NCI-H345 treated with DMSO at 0.1 percent for 48 hours (cell line): ENCODE measurements around the gene ZAR1L.

ENCODE experiments used
- DNase-seq: peaks from one replicate; lab custom pipeline; 2025; ENCODE audit not compliant: unreplicated experiment; lab: John Stamatoyannopoulos, UW

Gene ZAR1L

DNA sequence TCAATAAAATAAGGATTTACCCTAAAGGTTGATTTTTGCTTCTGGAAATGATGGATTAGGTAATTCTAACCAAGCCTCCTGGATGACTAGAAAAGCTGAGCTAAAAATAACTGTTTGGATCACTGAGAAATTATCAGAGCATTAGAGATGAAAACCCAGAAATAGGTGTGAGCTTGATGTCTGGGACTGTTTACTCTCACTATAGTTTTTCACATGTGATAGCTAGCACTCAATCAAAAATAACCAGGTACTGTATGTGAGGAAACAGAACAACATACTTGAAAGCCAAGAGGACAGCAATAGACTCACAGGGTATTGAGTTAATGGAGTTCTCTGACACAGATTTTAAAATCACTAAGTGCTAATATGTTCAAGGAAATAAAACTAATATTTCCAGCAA, 9.5 kb downstream of the ZAR1L start:
- DNase-seq = no peak

DNA sequence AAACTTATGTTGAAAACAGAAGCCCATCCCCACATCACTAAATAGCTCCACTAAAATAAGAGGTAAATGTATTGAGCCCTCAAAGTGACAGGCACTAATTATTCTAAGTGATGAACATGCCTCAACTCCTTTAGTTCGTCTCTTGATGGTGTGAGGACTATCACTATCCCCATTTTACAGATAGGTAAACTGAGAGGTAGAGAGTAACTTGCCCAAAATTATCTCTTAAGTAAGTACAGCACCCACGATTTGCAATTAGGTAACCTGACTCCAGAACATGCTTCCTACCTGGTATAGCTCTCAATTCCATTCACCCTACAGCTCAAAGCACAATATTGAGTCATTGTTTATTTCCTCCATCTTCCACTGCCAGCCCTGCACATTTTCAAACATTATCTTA, 12.7 kb downstream of the ZAR1L start:
- no peak for DNase-seq

DNA sequence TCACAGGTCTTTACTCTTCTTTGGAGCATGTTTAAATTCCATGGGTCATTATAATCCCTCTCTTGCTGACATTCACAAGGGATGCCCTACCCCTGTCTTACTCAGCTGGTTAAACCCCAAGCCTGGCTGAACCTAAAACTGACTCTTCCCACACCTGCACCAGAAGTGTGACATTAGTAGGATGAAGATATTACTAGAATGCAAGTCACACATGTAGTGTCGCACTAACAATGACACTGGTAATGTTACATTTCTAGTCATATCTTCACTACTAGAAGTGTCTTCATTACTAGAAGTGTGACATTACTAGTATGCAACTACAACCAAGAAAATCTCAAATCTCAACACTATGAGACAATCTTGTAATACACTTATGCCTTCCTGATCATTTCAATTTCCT, 14.2 kb downstream of the ZAR1L start:
- no peak for DNase-seq

DNA sequence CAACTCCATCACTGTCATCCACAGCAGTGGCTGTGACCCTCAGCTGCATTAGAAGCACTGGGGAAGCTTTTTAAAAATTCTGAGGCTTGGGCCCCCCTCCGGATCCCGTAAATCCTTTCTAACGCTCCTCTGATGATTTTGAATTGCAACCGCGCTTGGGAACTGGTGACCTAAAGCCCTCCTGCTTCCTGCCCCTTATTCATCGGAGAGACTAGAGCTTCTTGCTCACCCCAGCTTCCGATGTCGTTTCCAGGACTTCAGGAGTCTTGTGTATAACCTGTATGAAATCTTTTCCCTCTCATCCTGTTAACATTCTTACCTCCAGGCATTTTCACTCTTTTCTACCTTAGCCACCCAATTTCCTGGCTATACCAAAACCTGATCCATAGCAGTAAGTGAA, 14.8 kb downstream of the ZAR1L start:
- no peak for DNase-seq

DNA sequence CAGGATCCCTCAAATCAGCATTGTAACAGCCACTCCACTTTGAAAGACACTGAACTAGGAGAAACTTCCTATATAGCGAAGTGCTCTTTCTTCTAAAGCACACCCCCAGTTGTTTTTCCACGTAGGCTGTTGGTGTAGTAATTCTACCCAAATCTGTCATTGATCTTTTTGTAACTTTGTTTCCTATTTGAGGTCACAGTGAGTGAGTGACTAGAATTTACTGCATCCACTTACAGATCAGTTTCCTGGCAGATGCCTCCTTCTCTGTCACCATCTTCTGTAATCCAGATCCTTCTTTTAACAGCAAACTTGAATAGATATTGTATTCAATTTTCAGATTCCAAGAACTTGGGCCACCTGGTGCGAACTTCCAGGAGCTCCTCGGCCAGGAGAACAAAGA, 15.3 kb downstream of the ZAR1L start:
- DNase-seq = no peak

DNA sequence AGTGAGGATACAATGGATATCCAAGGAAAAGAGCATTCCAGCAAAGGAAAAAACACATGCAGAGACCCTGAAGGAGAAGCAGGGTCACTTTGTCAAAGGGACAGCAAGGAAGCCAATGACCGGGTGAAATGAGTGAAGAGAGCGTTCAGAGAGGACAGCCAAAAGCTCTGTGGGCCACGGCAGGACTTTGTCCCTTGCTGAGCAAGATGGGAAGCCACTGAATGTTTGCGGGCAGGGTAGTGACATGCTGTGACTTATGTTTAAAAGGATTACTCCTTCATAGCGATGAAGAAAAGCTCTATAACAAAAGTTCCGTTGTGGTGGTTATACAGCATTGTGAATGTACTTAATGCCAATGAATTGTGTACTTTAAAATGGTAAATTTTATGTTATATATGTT, 16.5 kb downstream of the ZAR1L start:
- DNase-seq = no peak

DNA sequence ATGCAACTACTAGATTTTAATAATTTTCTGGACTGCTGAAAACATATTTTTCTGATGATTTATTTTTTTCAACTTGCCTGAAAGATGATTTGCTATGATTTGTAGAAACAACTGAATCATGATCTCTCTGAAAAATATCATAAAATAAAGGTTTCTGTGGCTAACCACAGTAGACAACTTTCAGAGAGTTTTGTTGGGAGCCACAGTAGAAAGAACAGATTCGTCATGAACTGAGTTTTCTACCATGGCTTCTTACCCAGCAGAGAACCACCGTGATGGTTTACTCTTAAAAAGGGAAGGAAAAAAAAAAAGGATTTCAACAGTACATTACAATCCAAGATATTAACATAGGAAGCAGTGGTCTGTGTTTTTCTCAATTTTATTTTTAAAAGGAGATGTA, 18.0 kb downstream of the ZAR1L start:
- DNase-seq = no peak

DNA sequence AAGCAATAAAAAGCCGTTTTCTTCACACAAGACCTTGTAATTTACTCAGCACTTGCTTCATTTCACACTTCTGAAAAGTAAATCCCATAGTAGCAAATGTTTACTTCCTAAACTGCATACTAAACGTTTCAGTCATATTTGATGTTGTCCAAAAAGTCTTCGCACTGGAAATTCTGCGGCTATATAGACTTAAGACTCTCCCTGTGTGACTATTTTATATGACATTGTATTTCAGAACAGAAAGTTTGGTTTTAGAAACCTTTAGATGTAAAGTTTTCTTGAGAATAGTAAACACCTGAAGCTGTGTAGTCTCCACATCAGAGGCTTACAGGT, 29.6 kb downstream of the ZAR1L start:
- DNase-seq = no peak

DNA sequence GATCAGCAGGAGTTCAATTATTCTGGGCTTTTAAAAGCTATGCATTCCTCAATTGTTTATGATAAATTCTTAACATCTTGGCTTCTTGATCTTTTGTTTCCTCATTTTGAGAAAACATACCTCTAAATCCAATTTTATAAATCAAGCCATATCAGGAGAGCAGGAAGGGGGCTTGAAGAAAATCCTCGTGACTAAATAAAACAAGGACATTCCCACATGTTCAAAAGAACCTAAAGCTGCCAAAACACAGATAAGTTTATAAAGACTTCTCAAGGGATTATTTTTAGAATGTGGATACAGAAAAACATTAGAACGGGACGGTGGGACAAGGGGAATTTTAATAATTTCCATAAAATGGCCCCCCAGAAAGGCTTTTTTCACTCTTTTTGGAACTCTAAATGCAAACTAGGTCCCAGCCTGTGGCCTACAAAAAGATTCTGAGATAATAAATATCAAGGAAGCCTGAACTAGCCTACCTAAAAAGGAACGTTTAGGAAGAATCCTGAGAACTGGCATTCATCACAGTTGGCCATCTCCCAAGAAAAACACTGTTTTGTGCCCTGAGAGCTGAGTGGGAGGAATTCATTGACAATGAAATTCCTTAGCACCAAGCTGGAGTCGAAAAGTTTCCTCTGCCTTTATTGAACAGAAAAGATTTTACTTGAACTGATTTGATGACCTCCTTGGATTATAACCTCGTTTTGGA, 30.1 kb downstream of the ZAR1L start:
- DNase-seq = no peak

DNA sequence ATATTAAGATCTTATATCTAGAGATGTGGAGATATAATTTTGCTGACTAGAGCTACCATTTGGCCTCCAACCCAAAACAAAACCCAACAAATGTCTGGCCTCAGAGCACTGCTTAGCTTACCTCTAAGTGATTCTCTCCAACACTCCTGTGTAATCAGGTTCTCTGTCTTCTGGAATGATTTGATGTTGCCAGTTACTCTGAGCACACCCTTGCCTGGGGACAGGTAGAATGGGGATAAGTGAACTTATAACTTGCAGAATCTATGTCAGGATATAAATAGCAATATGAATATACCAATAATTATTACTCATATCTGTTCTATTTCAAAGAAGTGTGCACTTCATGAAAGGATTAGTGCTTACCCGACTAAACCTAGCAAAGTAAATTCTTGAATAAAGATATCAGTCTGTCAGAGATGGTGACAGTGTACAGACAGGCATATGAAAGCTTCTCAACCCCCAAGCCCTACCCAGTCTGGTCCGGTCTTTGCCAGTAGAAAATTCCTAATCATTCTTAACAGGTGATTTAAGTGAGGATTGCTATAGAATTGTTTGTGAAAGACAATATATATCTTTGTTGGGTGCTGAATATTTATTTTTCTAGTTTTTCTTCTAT, 33.0 kb downstream of the ZAR1L start:
- no peak for DNase-seq

DNA sequence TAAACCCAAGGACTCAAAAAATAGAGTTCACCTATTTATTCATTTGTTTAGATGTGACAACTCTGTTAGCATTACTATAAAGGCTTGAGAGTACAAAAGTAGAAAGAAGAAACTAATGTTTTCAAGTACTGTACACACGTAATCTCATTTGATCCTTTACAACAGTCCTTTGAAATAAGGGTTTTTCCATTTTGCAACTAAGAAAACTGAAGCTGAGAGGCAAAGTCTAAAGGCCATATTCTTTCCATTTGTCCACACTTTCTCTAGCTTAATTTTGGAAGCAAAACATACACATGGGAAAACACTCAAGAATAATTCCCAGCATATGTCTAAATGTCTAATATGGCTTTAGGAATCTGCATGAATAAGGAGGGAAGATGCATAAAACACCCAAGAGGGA, 34.1 kb downstream of the ZAR1L start:
- DNase-seq = no peak

DNA sequence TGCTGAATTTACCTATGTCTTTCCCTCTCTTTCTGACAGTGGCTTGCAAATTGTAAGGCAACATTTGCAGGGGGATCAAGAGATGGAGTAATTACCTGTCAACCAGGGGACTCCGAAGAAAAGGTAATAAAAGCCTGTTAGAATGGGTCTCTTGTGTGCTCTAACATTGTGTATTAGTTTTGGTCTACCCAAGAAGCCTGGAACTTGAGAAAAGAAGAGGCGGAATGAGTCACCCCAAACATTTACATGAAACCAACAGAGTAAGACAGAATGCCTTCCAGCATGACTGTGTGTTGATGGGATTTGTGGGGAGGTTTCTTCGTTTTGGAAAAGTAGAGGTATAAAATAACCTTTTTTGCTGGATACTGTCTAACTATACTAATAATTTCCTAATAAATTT, 36.7 kb downstream of the ZAR1L start:
- no peak for DNase-seq

DNA sequence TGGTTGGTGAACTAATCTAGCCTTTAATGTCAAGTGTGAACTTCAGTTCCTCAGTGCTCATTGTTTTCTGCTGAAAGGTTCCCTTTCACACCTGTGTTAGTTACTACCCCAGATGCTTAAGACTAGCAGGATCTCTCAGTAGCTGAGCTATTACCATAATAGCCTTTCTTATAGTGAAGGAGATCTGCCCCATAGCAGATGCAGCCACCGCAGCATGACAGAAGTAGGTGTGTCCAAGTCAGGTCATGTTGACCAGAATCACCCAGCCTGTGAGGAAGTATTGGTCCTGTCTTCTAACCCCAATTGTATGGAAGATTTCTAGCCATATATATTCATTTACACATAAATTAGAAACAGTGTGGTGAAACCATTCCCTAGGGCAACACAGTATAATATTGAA, 37.3 kb downstream of the ZAR1L start:
- DNase-seq = no peak

DNA sequence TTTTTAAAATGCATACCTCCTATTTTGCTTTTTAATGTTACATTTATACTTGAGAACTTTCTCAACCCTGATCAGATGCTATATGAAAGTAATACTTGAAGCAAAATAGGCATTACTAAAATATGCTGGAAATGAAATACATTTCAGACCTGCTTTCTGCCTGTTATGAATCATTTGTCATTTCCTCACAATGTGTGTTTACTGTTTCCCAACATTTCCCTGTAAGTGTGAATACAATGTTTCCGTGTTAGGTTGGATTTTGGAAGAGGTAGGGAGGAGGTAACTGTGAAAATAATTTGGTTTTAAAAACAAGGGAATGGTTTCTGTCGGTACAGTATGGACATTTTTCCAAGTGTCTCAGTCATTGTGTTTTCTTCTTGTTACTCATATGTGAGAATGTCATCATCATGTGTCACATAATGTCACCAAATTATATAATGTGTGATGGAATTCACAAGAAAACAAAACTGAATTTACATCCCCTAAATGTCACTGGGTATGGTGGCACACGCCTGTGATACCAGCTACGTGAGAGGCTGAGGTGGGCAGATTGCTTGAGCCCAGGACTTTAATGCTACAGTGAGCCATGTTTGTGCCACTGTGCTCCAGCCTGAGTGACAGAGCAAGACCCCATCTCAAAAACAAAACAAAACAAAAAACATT, 43.0 kb downstream of the ZAR1L start:
- no peak for DNase-seq

DNA sequence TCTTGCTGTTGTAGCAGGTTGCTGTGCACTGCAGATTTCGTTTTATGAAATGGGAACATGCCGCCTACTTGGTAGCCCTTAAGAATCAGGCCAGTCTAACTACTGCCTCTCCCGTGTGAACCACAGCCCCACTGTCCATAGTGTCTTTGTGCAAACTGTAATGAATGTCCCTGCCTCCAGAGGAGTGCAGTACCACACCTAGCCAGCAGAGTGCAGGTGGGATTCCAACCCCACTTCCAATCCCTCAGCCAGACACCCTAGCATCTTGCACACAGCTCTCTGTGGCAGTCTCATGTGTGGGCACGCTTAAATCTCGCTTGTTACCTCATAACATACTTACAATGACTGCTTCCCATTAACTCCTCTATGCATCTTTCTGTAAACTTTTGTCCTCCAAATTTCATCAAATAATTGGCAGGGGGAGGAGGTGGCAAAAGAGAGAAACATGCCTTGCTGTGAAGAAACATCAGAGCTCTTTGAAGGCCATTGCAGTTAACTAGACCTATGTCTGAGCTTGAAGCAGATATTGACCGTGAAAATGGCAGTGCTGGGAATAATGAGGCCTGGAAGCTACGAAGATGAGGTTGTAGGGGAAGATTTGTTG, 47.2 kb downstream of the ZAR1L start:
- no peak for DNase-seq

DNA sequence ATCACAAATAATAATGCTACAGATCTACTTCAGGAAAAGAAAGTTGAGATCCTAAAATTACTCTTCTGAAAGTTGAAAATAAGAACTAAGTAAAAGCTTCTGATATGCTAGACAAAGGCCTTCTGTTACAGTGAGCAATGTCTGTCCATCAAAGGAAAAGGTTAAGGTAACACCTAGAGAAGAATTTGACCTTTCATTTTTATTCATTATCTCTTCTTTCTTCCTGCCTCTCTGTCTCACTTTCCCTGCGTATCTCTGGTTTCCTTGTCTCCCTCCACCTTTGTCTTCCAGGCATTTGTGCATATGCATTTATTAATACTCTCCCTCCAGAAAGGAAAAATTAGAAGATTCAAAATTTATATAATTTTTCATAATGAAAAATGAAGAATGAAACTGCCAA, 49.0 kb downstream of the ZAR1L start:
- DNase-seq = no peak

DNA sequence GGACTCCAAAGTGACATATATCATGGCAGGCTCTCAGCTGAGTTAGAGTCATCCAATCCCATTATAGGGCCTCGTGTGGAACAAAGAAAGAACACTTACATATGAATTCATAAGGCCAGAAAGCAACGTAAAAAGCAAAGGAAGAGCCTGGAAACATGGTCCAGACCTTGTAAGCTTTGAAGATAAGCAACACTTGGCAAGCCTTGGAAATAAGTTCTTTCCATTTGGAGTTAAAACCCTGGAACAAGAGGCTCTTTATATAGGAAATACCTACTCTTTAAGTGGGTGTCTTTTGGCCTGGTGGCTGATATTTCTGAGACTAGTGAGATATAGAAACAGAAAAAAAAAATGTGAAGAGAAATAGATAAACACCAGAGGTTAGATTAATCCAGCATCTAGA, 49.4 kb downstream of the ZAR1L start:
- DNase-seq = no peak

DNA sequence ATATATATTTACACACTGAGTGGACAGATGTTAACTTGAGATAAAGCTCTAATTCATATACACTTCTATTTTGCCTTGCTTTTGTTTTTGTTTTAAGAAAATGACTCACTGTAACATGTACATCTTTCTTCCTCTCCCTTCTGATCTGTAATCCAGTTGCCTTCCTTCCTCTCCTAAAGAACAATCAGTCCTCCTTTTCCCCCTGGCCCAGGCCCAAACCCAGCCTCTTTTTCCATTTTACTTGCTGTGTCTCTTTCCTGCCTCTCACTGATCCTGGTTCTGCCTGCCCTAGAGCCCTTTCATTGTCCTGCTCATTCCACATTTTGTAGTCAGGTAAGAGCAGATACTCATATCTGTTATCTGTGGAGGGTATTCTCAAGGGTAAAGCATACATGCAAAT, 50.8 kb downstream of the ZAR1L start:
- DNase-seq = no peak

DNA sequence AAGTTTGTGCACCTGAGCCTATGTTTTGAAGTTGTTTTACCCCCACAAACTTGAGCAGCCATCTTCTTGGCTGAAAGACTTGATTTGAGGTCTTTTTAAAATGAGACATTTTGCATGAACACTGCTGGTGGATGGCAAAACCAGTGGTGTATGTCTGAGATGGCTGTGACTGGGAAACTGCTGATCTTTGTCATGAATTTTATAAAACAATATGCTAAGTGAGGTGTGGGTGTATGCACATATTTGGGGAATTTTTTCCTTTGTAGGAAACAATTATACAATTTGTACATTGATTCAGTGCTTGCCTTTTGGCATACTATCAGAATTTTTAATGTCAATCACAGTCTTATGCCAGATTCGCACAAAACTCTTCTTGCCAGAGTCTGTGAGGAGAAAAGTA, 52.5 kb downstream of the ZAR1L start:
- DNase-seq = no peak

DNA sequence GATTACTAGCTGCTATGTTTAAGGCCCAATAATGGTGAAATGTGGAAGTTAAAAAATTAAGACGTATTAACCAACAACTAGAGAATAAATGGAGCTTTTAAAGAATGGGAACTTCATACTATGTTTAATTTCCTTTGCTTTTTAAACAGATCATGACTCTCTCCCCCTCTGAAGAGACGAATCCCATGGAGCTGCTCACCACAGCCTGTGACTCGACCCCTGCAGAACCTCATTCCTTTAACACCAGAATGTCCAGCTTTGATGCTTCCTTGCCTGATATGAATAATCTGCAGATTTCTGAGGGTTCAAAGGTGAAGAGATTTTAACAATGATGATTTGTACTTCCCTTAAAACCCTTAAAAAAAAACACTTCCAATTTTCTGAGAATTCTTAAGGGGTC, 53.0 kb downstream of the ZAR1L start:
- no peak for DNase-seq

DNA sequence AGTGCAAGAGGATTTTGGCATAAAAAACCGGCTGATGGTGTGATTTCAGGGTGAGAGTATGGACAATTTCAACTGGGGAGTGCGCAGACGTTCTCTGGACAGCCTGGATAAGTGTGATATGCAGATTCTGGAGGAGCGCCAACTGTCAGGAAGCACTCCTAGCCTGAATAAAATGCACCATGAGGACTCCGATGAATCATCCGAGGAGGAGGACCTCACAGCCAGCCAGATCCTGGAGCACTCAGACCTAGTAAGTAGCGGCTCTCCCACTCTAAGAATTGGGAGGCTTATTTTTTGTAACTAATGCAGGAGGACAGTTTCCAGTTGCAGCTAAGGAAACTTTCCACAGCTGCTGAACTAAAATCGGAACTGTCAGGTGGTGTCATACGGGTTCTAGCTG, 53.6 kb downstream of the ZAR1L start:
- DNase-seq = no peak

DNA sequence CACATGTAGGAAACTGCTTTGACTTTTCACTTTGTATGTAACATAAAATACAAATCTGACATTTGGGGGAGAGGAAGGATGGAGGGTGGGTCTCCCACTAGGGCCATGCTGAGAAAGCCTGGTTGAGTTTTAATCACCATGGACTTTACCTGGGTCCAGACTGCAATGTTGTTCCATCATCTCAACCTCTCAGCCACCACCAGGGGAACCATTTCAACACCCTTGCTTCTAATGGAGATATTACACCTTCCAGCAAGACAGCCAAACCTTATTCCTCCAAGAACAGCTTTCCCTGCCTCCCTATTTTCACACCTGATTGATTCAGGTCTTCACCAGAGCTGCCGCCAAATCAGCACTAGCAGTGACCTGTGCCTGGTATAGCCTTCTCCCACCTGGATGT, 56.0 kb downstream of the ZAR1L start:
- no peak for DNase-seq
